ENCODE measurements around the gene TSN.
"Not testable (repeated sequence)": the region's sequence is repeated elsewhere in the genome, so short reads cannot be mapped to it uniquely, and the experiment has no call there.

TSN gene

DNA sequence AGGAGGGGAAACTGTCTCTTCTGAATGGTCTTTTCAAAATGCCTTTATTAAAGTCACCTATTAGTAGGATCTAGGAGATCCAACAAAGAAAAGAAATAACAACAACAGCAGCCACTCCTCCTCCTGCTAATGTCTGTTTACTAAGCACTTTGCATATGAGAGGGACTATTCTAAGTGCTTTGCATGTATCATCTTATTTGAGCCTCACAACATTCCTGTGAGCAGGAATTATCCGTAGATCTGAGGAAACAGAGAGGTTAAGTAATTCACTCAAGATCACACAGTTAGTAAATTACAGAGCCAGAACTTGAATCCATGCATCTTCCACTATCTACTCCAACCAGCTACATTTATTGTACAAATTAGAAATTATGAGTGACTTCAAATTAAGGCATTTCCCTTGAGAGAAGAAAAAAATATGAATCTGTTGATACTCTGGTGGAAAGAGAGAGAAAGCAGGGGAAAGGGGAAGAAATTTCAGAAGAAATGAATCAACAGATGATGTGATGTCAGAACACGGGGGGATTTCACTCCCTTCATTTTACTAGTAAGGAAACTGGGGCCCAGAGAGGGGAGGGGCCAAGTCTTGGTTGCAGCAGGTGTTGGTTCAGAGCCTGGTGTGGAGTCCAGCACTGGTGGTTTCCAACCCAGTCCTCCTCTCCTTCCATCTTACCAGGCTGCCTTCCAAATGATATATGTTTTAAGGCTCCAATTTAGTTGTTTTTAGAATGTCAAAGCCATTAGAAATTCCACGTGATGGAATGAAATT lies 49.7 kb downstream of the TSN start:
- no peak for DNase-seq

DNA sequence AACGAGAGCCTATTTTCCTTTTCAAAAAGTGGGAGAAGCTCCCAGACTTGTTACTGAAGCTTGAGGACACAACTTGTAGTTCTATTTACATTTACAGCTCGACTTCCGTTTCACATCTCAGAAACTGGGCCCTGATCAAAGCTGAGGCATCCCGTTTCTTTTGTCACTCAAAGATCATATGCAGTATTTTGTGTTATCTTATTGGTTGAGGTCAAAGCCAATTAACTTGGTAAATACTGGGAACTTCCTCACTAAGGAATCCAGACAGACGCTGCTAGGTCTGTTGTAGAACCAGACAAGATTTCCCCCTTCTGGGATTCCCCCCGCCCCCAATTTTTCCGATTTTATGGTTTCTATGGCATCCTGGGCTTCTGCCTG lies 50.3 kb downstream of the TSN start:
- DNase-seq = no peak

DNA sequence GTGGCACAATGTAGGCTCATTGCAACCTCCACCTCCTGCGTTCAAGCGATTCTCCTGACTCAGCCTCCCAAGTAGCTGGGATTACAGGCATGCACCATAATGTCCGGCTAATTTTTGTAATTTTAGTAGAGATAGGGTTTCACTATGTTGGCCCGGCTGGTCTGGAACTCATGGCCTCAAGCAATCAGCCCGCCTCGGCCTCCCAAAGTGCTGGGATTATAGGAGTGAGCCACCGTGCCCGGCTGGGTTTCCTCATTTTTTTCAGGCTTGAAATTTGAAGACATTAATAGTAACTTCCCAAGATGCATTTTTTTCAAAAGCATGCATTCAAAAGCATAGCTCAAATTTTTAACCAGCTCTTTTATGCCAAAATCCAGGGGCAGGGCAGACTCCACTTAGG lies 52.3 kb downstream of the TSN start:
- DNase-seq = not testable (repeated sequence)

DNA sequence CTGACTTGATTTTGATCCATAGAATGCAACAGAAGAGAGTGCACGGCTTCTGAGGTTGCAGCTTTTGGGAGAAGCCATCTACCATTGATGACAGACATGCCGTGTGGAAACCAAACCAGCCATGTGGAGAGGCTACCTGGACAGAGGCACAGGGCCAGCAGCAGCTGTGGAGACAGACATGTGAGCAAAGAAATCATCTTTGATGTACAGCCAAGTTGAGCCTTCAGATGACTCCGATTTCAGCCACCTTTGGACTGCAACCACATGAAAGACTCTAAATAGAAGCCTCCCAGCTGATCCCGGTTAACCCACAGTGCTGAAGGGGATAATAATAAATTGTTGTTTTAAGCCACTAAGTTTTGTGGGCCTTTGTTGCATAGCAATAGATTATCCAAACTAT lies 54.2 kb downstream of the TSN start:
- DNase-seq = no peak

DNA sequence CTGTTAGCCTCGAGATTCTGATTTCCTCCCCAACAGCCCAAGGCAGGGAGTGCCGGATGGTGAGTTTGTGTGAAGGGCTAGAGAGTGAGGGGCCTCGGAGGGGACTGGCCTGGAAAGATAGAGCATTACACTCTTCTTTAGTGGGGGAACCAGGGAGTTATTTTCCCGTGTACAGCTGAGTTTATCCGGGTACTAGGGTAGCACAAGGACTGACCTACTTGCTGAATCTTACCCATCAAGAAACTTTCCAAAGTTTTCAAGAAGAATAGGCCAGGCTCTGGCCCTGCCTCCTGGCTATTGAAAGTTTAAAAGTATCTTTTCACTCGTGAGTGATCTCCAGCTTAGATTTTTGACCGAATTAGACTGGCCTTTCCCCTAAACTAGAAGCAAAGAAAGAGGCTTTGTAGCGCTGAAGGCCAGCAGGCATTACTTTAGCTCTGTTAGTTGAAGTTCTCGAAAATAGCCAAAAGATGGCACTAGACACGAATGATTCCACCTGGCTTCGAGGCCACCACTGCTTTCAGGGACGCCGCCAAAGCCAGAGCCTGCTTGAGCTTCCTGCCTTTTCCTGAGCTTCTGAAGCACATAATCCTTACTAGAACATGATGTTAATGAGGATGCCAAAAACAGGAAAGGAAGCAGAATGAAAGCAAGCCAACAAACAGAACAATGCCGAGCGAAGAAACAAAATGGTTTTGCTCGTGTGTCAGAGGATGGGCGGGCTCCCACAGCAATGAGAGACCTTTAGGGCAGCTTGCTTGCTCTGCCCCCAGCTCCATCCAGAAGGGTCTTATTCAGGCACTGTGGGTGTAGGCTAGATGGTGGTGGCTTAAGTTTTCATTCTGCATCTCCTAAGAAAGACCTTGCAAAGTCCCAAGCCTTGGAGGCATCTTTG lies 55.8 kb downstream of the TSN start:
- peak; percentile 7 to 14 for DNase-seq

DNA sequence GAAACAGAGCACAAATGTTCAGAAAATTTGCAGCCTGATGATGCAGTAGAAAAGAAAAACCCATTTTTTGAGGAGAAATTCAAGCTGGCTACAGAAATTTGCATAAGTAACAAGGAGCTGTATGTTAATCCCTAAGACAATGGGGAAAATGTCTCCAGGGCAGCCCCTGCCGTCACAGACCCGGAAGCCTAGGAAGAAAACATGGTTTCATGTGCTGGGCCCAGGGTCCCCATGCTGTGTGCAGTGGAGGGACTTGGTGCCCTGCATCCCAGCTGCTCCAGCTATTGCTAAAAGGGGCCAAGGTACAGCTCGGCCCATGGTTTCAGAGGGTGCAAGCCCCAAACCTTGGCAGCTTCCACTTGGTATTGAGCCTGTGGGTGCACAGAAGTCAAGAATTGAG lies 57.6 kb downstream of the TSN start:
- DNase-seq = not testable (repeated sequence)

DNA sequence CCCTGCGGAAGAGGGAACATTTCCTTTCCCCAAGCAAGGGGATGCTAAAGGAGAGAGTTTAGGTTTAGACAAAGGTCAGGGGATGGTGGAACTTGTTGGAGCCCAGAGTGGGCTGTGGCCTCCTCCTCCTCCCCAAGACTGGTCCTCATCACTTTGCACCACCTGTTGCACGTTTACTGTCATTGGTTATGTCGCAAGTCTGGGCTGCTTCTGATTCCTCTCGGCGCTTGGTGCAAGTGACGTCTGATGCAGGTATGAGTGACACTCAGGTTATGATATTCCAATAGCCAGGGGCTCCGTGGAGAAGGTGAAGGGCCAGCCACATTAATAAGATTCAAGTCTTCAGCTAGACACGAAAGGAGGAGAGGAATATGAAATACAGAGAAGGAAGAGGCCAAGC lies 59.8 kb downstream of the TSN start:
- DNase-seq = no peak

DNA sequence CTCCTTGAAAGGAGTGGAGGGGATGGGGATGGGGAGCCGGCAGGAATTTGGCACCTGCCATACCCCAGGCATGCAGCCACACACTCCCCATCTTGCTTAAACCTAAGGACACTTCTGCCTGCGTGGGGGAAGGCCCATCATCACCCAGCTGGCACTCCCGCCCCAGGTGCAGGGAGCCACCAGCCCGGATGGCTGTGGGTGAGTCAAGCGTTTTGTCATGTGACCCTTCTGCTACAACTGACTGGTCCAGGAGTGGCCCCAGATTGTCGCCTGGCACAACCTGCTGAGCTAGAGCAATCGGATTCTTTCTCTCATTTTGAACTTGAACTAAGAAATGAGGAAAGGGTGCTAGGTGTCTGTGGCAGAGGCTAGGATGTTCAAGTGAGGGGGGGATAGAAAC lies 61.3 kb downstream of the TSN start:
- DNase-seq = no peak

DNA sequence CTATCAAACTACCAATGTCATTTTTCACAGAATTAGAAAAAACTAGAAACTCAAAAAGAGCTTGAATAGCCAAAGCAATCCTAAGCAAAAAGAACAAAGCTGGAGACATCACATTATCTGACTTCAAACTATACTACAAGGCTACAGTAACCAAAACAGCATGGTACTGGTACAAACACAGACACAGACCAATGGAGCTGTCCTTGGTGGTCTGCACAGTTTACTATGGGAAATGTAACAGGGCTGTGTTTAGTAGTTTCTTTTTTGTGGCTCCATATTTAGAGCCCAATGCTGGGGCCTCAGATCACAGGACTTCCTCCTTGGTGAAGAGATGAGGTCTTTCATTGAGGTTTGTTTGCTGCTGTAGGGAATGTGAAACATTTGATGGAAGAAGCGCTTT lies 61.9 kb downstream of the TSN start:
- not testable (repeated sequence) for DNase-seq
